GF-D8 (cell line): ENCODE measurements around the gene NPTX1.

Experiments used
- DNase-seq: peaks from one replicate; lab custom pipeline; 2025; lab: John Stamatoyannopoulos, UW

Gene NPTX1

DNA sequence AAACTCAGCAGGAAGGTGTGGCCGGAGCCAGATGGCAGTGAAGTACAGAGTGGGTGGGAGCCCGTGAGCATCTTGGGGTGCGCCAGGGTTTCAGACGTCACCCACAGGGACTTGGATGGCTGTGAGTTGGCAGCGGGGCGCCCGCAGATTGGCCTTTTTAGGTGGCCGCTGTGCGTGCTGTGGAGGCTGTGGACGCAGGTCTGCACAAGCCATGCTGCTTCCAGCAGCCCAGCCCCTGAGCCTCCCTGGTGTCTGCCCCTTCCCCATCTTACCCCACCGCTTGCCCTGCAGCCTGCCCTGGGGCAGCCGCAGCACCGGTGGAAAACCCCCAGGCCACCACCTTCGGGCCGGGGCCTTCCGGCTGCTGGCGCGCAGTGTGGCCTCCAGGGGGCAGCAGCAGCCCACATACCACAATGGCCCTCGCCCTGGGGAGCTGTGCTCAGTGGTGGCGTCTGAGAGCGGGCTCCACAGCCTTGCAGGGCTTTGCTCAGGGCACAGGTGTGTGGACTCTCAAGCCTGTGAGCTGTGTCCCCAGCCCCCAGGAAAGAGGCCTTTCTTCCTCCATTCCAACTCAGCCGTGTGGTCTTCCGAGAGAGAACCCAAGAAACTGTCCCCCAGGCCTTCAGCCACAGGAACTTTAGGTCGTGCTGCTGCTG lies 49.6 kb downstream of the NPTX1 start:
- DNase-seq, result no peak

DNA sequence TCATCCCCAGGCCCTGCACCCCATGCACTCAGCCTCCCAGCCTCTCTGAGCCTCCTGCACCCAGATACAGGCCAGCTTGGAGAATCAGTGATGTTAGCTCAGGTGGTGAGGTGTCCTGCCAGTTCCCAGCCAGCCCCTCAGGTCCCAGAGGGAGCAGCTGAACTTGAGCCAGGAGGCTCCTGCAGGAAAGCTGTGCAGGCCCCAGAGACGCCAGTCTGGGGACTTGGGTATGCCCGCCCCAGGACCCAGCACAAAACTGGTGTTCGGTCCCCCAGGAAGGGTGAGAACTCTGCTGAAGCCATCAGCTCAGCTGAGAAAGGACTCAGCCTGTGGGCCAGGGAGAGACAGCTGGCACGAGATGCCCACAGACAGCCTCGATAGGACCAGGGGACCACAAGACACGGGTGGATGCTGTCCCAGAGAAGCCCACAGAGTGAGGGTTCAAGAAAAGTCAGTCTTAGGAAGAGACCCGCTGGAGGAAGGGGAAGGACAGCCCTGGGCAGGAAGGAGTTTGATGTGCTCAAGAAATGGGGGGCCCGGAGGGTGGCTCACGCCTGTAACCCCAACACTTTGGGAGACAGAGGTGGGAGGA lies 50.5 kb downstream of the NPTX1 start:
- DNase-seq, result no peak

DNA sequence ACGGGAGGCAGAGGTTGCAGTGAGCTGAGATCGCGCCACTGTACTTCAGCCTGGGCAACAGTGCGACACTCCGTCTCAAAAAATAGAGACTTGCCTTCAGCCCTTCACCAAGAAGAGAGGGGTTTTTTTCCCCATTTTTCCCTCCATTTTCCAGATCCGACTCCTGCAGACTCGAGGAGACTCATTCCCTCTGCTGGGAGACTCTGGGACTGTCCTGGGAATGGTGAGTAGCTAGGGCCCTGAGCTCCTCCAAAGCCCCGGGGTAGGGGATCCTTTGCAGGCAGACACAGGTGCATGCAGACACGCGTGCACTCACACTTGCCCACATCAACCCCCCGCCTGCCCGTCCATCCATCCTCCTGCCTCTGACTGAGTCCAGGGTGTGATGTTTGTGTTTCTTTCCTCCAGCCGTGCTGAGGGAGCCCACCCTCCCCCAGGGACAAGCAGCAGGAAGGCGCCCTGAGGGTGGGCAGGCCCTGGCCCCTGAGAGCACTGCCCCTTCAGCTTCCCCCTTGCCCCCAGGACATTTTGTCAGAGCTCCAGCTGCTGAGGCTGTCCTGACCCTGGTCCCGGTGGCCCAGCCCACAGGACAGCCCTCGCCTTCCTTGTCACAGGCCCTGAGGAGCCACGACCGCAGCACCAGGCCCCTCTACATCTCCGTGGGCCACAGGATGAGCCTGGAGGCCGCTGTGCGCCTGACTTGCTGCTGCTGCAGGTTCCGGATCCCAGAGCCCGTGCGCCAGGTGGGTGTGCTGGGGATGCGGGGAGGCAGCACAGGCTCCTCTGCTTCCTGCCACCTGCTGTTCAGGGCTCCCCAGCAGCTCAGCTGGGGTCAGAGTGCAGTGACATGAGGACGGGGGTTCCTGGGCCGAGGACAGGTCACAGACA lies 51.3 kb downstream of the NPTX1 start:
- no peak for DNase-seq

DNA sequence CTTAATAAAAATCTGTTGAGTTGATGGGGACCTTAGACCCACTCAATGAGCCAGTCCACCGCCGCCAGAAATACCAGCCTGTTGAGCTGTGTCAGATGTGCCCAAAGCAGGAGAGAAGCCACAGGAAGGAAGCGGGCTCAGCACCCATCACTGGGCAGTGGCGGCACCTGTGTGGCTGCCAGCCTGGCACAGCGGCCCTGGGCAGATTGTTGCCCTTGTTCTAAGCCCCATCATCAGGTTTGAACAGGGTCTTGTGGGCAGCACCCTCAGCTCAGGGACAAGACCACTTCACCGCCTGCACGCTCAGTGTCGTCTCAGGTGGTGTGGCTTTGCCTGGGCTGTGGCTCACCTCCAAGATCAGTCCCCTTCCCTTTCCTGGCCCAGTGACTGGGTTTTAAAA lies 52.1 kb downstream of the NPTX1 start:
- DNase-seq, result no peak

DNA sequence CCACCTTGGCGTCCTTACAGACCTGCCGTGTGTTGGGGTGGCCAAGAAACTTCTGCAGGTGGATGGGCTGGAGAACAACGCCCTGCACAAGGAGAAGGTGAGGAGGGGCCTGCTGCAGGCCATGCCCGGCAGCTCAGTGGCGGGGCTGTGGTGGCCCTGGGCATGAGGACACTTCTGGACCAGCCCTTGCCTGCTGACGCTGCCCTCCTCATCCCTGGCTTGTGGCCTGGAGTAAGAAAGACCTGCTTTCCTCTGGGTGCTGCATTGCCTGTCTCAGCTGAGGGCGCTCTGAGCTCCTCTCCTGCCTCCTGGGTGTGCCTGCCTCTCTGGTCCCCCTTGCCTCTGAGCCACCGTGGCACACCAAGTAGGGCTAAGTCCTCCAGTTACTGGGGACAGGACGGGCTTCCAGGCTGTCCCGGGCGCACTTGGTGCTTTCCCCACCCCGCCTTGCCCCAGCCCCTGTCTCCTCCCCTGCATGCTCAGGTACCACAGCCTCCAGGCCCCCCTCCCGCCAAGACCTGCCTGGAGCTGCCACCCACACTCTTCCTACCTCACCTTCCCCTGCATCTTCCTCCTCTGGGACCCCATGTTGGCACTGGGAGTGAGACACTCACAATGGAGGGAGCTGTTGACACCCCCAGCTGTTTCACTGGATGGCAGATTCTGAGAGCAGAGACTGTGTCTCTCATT lies 52.7 kb downstream of the NPTX1 start:
- DNase-seq, result no peak

DNA sequence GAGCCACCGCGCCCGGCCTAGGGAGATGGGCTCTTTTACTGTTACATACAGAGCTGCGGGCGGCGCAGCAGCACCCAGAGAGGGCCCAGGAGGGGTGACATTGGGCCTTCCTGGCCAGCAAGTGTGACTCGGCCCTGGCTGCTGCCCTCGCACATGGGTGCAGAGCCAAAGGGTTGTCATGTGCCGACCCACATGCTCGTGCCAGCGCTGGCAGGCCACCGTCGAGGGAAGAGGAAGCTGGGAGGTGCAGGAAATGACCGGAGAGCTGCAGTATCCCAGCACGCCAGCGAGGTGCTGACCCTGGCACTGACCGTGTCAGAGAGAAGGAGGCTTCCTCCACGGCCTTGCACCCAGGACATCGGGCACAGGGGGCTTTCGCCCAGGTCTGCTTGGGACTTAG lies 53.4 kb downstream of the NPTX1 start:
- DNase-seq, result no peak

DNA sequence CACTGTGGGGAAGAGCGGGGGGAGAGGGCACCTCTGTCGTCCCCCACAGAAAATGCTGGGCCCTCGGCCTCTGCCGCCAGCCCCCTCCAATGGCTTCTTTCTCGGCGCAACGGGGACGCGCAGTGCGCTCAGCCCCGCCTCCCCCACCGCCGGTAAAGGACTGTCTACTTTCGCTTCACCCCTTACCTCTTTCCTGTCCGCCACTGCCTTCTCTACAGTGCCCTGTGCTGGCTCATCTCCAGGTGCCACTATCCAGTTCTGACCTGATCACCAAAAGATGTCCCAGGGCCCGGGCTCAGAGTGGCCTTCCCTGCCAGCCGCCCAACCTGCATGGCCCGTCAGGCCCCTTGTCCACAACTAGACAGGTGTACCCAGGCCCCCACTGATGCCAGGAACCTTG lies 54.1 kb downstream of the NPTX1 start:
- DNase-seq, result no peak

DNA sequence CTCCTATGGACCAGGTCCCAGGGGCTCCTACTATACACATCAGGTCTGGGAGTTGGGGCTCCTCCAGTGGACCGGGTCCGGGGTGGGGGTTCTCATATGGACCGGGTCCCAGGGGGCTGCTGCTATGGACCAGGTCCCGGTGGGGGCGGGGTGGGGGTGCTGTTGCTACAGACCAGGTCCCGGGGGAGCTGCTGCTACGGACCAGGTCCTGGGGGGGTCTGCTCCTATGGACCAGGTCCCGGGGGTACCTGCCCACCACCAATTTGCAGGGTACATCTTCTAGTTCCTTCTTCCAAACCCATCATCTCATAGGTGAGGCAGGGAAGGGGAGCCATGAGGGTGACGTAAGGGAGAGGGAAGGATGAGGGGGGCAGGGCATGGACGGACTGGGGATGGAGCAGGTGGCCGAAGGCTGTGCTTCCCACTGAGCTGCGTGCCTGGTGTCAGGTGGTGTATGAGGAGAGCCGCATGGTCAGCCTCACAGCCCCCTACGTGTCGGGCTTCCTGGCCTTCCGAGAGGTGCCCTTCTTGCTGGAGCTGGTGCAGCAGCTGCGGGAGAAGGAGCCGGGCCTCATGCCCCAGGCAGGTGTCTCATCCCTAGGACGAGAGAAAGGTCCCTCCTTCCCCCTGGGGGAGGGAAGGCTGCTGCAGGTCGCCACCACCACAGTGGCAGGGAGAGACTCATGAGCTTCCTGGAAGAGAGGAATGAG lies 54.9 kb downstream of the NPTX1 start:
- DNase-seq, result no peak

DNA sequence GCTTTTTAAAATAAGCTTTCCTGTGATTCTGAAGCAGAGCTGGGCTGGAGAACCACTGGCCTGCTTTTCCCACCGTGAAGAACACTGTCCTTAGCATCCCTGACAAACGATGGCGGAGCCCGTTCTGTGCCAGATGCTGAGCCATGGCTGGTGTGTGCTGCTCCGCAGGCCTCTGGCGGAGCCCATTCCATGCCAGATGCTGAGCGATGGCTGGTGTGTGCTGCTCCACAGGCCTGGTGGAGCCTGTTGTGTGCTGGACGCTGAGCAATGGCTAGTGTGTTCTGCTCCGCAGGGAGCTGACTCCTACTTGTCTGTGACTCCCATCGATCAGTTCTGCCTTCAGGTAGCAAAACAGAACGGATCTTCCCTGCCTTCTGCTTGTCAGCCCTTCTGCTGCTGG lies 57.2 kb downstream of the NPTX1 start:
- no peak for DNase-seq

DNA sequence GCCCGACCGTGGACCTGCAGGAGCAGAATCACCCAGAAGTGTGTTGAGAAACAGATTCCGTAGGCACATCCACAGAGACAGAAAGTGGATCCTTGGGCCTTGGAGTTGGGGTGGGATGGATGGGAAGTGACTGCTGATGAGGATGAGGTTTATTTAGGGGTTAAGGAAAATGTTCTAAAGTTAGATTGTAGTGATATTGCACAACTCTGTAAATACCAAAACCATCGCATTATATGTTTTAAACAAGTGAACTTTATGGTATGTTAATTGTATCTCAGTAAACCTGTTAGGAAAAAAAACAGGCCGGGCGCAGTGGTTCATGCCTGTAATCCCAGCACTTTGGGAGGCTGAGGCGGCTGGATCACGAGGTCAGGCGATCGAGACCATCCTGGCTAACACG lies 57.8 kb downstream of the NPTX1 start:
- no peak for DNase-seq
